Right lung (tissue), 5 donors: ENCODE measurements around the gene CEBPZOS. TPM values are rescaled to one million over a fixed set of nuclear protein-coding genes. Genes with fewer than 3 reads are reported as not detected.
"Not testable (repeated sequence)": the region's sequence is repeated elsewhere in the genome, so short reads cannot be mapped to it uniquely, and the experiment has no call there.

Experiments
- DNase-seq, 2 donors: peaks; one replicate each; pipeline ENCODE4 v3.0.0-alpha.2; 2013
- polyA plus RNA-seq, 5 donors: library from polyadenylated mRNA; unstranded; fragments of 120-200 nt; gene quantifications; one replicate each; pipeline versions ENCODE4 v1.2.1 to v1.2.3, GENCODE V29; 2013; ENCODE audit warnings: inconsistent platforms in 1 of 5, low replicate concordance in 1 of 5; ENCODE audit not compliant: insufficient read length in 5 of 5, insufficient read depth in 1 of 5

CEBPZOS gene
- polyA plus RNA-seq, 5 donors: 42.0 to 62.6 (median 54.1) TPM

DNA sequence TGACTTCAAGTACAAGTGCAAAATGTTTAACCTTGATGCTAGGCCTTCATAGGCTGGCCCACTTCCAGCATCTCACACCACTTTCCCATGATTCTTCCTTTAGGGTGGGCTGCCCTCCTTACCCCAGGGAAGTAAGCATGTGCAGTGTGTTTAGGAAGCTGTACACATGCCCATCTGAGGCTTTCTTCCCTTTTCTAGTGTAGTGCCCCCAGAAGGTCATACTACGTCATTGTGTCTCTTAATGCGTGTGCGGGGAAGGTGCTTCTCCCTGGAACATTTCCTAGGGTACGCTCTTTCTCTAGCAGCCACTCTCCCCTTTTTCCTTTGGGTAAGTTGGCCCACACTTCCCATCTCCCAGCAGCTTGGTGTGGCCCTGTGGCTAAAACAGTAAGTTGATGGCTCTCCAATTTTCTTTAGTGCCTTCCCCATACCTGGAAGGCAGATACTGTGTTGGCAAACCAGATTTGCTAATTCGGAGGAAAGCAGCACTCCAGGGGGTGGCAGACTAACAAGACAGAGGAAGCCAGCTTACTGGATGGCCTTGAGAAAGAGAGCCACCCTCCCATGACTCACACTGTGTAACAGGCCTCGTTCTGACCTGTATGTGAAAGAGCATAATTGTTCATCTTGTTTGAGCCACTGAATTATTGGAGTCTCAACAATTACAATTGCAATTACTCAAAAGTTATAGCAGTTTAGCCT, 6.7 kb upstream of the CEBPZOS start:
- DNase-seq: no peak

GRCh38 chr2:37190290-37190689, 6.0 kb upstream of the CEBPZOS start:
- no peak for DNase-seq

GRCh38 chr2:37191253-37191652, 5.0 kb upstream of the CEBPZOS start:
- DNase-seq: no peak

DNA sequence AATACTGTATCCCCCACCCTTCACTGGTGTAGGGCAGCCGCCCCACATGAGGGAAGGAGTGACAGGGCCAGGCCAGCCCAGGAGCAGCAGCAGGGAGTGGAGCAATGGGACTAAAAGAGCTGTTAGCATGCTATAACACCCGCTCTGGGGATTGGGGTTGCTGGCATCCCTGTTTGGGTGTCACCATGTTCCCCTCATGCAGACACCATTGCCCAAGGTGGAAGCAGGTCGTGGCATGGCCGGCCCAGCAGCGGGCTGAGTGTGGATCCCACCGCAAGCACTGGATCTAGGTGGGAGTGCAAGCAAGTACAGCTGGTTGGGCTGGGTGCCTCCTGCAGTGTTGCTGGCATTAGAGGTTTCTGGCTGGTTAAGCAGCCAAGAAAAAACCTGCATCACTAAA, 4.5 kb upstream of the CEBPZOS start:
- no peak for DNase-seq

DNA sequence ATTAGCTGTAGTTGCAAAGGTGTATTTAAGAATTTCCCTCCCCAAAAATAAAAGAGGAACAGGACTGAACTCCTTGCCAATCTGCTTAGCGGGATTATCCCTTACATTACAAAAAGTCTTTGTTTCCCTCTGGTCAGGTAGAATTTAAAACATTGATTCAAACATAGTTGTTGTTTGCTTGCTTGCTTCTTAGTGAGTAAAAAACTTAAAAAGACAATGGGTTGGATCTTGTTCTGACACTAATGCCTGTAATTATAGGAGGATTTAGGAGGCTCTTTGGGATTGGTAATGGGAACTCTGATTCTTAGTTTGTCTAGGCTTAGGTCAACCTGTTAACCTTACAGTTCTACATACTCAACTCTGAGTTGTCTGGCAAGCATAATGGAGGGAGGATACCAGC, 3.7 kb upstream of the CEBPZOS start:
- DNase-seq: no peak

- DNase-seq: not testable (repeated sequence)
These were observed 405 bp upstream of the CEBPZOS start for GRCh38 chr2:37195862-37196319.

- no peak for DNase-seq
These were observed 2.4 kb downstream of the CEBPZOS start for GRCh38 chr2:37198681-37199065.

DNA sequence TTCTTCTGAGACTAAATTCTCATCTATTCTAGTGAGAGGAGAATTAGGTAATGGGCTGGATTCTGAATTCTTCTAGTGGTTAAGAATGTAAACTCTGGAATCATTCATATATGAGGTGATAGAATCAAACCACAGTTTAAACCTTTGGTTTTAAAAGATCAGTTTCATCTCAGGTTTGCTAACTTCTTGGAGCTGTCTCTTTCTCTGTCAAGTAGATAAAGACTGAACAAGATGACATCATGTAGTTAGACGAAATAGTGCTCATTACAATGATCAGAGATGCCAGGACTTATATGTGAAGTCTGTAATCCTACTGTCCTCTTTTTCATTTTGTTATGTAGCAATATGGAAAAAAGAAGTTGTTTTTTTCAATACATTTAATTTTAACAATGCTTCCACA, 4.9 kb downstream of the CEBPZOS start:
- no peak for DNase-seq

DNA sequence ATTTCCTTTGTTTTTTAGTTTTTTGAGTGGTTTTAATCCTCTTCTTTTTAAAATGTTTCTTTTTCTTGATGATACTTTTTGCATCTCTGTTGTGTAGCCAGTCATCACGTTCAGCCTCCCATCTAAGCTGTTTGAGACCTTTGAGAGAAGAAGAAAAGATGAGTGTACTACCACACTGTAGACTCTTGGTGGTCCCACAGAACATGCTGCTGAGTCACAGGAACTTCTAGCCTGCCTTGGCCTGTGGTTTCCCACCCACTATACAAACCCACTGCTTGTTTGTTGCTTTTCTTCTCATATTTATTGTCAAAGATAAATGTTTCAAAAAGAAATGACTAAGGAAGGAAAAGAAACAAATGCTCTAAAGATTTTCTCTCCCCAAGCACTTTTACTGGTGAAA, 5.5 kb downstream of the CEBPZOS start:
- DNase-seq: no peak

- no peak for DNase-seq
These were observed 7.4 kb downstream of the CEBPZOS start for GRCh38 chr2:37203708-37204107.

DNA sequence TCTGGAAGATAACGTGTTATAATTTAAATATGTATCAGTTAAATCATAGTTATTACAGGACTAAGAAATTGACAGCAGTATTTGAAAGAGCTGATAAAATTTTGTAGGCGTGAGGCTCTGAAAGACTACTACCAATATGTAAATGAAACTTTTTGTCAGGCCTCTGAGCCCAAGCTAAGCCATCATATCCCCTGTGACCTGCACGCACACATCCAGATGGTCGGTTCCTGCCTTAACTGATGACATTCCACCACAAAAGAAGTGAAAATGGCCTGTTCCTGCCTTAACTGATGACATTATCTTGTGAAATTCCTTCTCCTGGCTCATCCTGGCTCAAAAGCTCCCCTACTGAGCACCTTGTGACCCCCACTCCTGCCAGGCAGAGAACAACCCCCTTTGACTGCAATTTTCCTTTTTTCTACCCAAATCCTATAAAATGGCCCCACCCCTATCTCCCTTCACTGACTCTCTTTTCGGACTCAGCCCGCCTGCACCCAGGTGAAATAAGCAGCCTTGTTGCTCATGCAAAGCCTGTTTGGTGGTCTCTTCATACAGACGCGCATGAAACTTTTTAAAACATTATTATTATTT, 8.9 kb downstream of the CEBPZOS start:
- DNase-seq: not testable (repeated sequence)

DNA sequence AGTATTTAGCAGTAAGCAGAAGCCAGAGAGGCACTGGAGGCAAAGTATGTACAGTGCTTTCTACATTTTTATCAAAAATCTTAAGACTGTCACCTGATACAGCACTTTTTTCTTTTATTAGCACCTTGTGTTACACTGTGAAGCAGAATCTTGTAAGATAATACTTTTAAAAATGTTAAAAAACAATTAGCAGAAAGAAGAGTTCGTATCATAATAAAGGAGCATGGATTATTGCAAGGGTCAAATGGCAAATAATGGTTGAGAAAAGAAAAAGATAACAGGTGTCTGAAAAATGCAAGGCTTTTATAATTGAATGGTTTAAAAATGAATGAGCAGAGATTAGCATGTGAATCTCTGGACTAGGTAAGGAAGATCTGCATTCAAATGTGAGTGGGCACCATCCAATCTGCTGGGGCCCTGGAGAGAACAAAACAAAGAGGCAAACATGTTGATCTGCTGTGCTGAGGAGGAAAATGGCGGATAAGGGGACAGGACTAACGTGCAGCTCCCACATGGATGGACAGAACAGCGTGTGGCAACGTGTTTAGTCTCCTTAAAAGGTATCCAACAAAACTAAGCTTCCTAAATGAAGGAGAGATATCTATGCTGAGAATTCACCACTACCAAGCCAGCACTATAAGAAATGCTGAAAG, 9.5 kb downstream of the CEBPZOS start:
- no peak for DNase-seq

- not testable (repeated sequence) for DNase-seq
These were observed 10.5 kb downstream of the CEBPZOS start for GRCh38 chr2:37206760-37207159.

GRCh38 chr2:37211212-37211611, 14.9 kb downstream of the CEBPZOS start:
- no peak for DNase-seq

DNA sequence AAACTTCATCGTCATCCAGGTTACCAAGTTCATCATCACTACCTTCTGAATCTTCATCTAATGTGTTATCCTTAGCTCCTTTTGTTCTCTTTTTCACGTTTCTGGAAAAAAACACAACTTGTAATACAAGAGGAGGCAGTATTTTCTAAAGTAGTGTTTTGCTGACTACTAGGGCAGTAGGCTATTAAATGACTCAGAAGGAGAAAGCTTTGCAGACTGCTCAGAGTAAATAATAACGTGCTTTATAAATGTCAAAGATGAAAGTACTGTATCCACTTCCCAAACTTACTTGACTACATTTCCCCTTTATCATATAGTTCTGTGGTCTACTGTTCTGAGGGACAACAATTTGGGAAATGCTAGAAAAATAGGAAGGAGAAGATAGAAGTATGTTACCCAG, 15.6 kb downstream of the CEBPZOS start:
- no peak for DNase-seq

GRCh38 chr2:37215250-37215649, 19.0 kb downstream of the CEBPZOS start:
- DNase-seq: no peak

DNA sequence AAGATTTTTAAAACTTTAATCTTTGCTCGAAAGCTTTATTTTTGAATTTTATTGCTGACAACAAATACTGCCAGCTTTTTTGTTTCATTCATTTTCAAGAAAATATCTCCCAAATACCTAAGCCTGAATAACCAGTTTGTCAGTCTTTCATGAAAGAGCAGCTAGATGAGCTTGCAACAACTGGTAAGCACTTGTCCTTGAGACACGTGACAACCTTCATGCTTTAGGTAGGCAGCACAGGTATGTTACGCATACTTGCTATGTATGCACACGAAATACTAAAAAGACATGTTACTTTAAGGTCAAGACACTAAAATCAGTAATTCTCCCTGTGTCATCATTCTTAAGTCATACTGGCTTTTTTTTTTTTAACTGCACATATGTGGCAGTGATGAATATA, 22.8 kb downstream of the CEBPZOS start:
- DNase-seq: no peak

DNA sequence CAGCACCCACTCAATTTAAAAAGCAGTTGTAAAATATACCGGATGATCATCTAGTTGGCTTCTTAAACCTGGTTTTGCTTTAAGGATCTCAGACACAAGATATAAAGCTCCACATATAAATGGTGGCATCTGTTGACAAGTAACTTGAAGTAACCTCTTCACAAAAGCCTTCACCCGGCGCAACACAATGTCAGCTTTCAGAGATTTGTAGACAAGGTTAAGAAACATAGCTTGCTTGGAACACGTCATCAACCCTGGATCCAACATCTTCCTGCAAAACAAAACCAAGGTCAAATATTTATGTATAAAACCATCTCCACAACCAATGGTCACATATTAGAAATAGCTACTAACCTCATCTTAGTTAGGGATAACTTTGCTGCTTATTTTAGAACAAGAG, 26.8 kb downstream of the CEBPZOS start:
- DNase-seq: no peak

- no peak for DNase-seq
These were observed 27.8 kb downstream of the CEBPZOS start for GRCh38 chr2:37224063-37224462.

DNA sequence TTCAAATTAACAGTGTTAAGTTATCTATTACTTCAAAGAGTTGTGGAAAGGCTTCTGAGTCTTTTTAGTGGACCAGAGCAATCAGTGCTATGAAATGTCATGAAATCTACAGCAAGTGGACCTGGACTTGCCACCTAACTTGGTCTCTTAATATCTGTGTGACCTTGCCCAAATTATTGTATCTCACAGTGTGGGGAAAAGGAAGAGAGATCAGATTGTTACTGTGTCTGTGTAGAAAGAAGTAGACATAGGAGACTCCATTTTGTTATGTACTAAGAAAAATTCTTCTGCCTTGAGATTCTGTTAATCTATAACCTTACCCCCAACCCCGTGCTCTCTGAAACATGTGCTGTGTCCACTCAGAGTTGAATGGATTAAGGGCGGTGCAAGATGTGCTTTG, 28.8 kb downstream of the CEBPZOS start:
- not testable (repeated sequence) for DNase-seq

- DNase-seq: no peak
These were observed 30.6 kb downstream of the CEBPZOS start for GRCh38 chr2:37226863-37227262.

DNA sequence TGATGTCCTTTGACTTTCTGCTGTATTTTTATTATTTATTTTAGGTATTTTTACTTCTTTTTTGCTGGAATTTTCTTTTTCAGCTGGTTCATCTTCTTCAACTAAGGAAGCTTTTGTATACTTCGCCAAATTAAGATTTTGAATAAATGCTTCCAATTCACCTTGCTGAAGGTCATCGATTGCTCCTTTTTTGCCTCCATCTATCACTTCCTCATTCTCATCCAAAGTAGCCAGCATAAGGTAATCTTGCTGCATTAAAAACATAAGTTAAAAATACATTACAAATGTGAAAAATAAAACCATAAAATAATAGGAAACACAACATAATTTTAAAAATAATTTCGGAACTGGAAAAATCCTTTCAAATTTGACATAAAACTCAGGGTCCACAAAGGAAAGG, 32.5 kb downstream of the CEBPZOS start:
- no peak for DNase-seq

GRCh38 chr2:37230581-37230980, 34.3 kb downstream of the CEBPZOS start:
- peak in 1 of 2 donors; percentile 6 for DNase-seq
